GM18498 (cell line): ENCODE measurements around the gene PI4K2B.
A peak's percentile ranks its signal among the peaks of the same experiment; 100 is the strongest.
"Not testable (repeated sequence)": the region's sequence is repeated elsewhere in the genome, so short reads cannot be mapped to it uniquely, and the experiment has no call there.

Experiments used
- ATAC-seq: cut with Tn5 transposase; IDR thresholded peaks from one replicate; pipeline ENCODE4 v1.9.1; 2021; ENCODE audit warnings: mild to moderate bottlenecking, moderate library complexity; ENCODE audit not compliant: unreplicated experiment

Gene PI4K2B

DNA sequence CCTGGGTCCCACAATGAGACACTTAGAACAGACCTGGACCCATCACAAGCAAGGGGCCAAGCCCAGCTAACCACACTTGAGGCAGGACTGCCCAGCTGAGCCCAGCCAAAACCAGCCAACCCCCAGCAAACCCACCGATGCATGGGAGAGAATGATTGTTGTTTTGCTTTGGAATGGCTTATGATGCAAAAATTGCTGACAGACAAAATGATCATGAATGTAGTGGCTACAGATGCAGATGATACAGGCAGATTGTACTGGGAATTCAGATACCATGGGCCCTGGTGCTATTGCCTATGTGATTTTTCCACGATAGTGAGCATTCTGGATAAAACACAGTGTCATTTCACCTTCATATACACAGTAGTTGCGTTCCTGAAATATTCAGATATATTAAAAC, 69.7 kb downstream of the PI4K2B start:
- no peak for ATAC-seq

- ATAC-seq, result no peak
Measured at GRCh38 chr4:25306518-25307057, 72.8 kb downstream of the PI4K2B start.

- ATAC-seq, result no peak
Measured at GRCh38 chr4:25307596-25307995, 73.8 kb downstream of the PI4K2B start.

DNA sequence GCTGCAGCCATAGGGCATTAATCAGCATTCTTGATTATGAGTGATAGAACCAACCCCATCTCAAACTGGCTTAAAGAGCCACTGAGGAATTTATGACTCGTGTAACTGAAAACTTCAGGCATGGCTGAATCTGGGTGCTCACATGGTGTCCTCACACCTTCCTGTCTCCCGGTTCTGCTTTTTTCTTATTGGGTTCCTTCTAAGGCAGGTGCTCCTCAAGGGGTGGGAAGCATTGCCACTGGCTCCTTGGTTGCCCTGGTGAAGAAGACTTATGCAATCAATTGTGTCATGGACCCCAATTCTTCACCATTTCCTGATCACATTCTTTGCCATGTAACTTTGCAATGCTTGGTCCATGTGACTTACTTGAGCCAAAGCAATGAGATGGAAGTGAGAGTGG, 74.5 kb downstream of the PI4K2B start:
- no peak for ATAC-seq

- ATAC-seq, result no peak
Measured at GRCh38 chr4:25308761-25309160, 74.9 kb downstream of the PI4K2B start.

DNA sequence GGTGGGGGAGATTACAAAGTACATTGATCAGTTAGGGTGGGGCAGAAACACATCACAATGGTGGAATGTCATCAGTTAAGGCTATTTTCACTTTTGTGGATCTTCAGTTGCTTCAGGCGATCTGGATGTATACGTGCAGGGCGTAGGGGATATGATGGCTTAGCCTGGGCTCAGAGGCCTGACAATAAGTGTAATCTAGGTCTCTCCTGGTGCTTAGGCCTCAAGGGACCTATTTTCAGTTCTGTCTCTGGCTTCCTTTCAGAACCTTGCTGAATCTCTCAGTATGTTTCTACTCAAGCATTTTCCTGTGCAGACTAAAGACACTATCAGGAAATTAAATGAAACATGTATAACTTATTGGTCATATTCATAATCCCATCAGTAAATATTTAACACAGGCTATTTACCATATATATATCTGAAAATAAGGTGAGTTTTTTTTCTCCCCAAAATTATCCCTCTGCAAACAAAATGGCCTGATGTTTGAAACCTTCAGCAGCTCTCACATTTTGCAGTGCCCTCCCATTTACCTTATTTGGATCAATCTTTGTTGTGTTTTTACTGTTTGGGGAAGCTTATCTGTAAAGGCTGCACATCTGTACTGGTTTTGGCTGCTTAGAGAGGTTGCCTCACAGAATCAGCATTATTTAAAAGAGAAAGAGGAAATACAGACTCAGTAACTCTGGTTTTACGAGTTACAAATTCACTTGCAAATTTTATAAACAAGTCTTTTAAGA, 76.4 kb downstream of the PI4K2B start:
- ATAC-seq, result peak; percentile 60

DNA sequence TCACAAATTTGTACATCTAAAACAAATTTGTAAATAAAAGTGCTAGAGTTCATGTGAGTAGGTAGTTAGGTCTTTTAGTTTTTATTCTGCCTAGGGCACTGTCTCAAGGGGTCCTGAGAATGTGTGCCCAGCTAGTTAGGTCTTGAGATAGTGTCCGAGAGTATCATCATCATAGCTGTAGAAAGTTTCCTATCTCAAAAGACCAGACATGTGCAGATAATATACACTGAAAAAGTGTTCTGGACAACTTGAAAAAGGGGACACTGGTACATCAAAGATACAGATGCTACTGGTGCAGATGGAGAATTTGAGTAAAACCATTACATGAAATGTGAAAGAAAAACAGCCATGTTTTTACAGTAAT, 77.0 kb downstream of the PI4K2B start:
- no peak for ATAC-seq

GRCh38 chr4:25312496-25313200, 78.8 kb downstream of the PI4K2B start, which contains the start of gene ZCCHC4:
TSS of gene ZCCHC4 (plus strand) at chr4:25312774. CDS start at chr4:25312810, 36 bp downstream.
- ATAC-seq, result peak; percentile 90

GRCh38 chr4:25313201-25313895, 79.5 kb downstream of the PI4K2B start:
- no peak for ATAC-seq

GRCh38 chr4:25320336-25320735, 86.5 kb downstream of the PI4K2B start:
- ATAC-seq, result no peak

- no peak for ATAC-seq
Measured at GRCh38 chr4:25320773-25321172, 86.9 kb downstream of the PI4K2B start.

DNA sequence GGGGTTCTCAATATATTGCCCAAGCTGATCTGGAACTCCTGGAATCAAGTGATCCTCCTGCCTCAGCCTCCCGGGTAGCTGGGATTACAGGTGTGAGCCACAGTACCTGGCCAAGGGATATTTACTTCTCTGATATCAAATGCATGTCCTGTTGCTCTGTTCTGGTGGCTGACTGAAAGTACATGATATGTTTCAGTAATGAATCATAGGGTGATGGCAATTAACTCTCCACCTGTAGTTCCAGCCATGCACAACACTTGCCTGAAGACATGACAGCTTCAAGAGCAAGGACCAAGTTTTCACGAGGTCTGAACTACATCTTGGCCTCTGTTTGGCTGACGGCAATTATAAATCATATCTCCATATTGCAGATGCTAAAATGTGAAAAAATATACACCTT, 87.9 kb downstream of the PI4K2B start:
- ATAC-seq, result no peak

DNA sequence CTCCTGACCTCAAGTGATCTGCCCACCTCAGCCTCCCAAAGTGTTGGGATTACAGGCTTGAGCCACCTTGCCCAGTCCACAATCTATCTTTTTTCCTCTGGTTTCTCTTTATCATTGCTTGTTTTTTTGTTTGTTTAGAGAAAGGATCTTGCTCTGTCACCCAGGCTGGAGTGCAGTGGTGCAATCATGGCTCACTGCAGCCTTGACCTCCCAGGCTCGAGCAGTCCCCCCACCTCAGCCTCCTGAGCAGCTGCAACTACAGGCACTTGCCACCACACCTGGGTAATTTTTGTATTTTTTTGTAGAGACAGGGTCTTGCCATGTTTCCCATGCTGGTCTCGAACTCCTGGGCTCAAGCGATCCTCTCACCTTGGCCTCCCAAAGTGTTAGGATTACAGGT, 94.6 kb downstream of the PI4K2B start:
- not testable (repeated sequence) for ATAC-seq
